MM.1S (cell line): ENCODE data around the gene PGM3.

ENCODE experiments used
- DNase-seq: peaks from one replicate; pipeline ENCODE4 v3.0.0-alpha.2; 2015
- H2AFZ ChIP-seq: fragments of 300-600 bp; sonication (generic); 2 replicates; pipeline ENCODE4 v1.6.0; 2016; ENCODE audit warnings: antibody characterized with exemption, low read length
- H3F3A ChIP-seq: fragments of 300-600 bp; sonication (generic); 2 replicates; pipeline ENCODE4 v1.6.1; 2016; ENCODE audit warnings: mild to moderate bottlenecking, antibody characterized with exemption, low read length, moderate library complexity, mixed read lengths; ENCODE audit not compliant: insufficient read depth
- H3K27ac ChIP-seq: fragments of 300-600 bp; sonication (generic); 2 replicates; pipeline ENCODE4 v1.5.1; 2016; ENCODE audit warnings: mild to moderate bottlenecking, low read length
- H3K27me3 ChIP-seq: fragments of 300-600 bp; sonication (generic); replicated peaks from 2 replicates; pipeline ENCODE4 v1.6.0; 2016; ENCODE audit warnings: low read length; ENCODE audit not compliant: insufficient read depth
- H3K36me3 ChIP-seq: fragments of 300-600 bp; sonication (generic); replicated peaks from 2 replicates; pipeline ENCODE4 v1.6.1; 2016; ENCODE audit warnings: mild to moderate bottlenecking, low read length, mixed read lengths; ENCODE audit not compliant: insufficient read depth
- H3K4me1 ChIP-seq: fragments of 300-600 bp; sonication (generic); 2 replicates; pipeline ENCODE4 v1.6.1; 2016; ENCODE audit warnings: low read length, mixed read lengths
- H3K4me2 ChIP-seq: fragments of 300-600 bp; sonication (generic); 2 replicates; pipeline ENCODE4 v1.6.0; 2016; ENCODE audit warnings: low read depth, low read length
- H3K4me3 ChIP-seq: fragments of 300-600 bp; sonication (generic); 2 replicates; pipeline ENCODE4 v1.5.1; 2016; ENCODE audit warnings: low read length, mixed read lengths
- H3K79me2 ChIP-seq: fragments of 300-600 bp; sonication (generic); 2 replicates; pipeline ENCODE4 v1.6.1; 2016; ENCODE audit warnings: mixed run types, low read length, mixed read lengths
- H3K9ac ChIP-seq: fragments of 300-600 bp; sonication (generic); 2 replicates; pipeline ENCODE4 v1.6.1; 2016; ENCODE audit warnings: low read length, mixed read lengths
- H3K9me2 ChIP-seq: fragments of 300-600 bp; sonication (generic); replicated peaks from 2 replicates; pipeline ENCODE4 v1.6.1; 2016; ENCODE audit warnings: mild to moderate bottlenecking, low read length, mixed read lengths; ENCODE audit not compliant: insufficient read depth
- H3K9me3 ChIP-seq: fragments of 300-600 bp; sonication (generic); replicated peaks from 2 replicates; pipeline ENCODE4 v1.6.1; 2016; ENCODE audit warnings: mild to moderate bottlenecking, low read length, mixed read lengths; ENCODE audit not compliant: insufficient read depth
- H4K20me1 ChIP-seq: fragments of 300-600 bp; sonication (generic); 2 replicates; pipeline ENCODE4 v1.6.1; 2016; ENCODE audit warnings: mild to moderate bottlenecking, low read length, moderate library complexity, mixed read lengths; ENCODE audit not compliant: insufficient read depth
- EZH2 ChIP-seq: fragments of 300-600 bp; sonication (generic); optimal IDR thresholded peaks from 2 replicates; pipeline ENCODE3; 2017; ENCODE audit warnings: low read depth, mild to moderate bottlenecking, antibody characterized with exemption, low read length, mixed read lengths
- EZH2phosphoT487 ChIP-seq: fragments of 300-600 bp; sonication (generic); IDR thresholded peaks from 2 replicates; pipeline ENCODE4 v1.6.1; 2018; ENCODE audit warnings: antibody characterized with exemption, low read length
- TF ChIP-seq, protein P1 (sequence below): fragments of 300-600 bp; sonication (generic); IDR thresholded peaks from 2 replicates; pipeline ENCODE4 v1.5.1; 2016; ENCODE audit warnings: antibody characterized with exemption, low read length, mixed read lengths

The PGM3 gene

DNA sequence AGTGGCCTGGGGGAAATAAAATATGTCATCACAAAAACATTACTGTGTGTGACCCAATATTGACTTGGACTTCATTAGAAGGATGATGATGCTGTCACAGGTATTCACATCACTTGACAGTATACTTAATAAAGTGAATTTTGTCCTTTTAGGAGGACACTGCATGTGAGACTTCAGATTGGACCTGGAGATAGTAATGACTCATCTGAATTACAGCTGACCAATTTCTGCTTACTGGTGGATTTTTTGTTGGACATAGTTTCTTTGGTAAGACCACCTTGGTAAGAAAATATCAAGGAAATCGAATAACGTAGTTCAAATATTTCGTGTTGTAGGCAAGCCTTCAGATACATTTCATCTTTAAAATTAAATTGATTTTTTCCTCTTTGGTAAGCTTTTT, 68.5 kb downstream of the PGM3 start:
- Histone ChIP-seq H3K4me3 (no peak overlapping the region), H3K9me3 (no peaks in the 10 kb centered on the region), H3K36me3 (peaks cover 10% of the 10 kb centered on the region), H3K27ac (no peak overlapping the region), H3K79me2 (no peaks in the 10 kb centered on the region), H2AFZ (no peak overlapping the region), H3K9me2 (no peaks in the 10 kb centered on the region), H3K4me2 (no peak overlapping the region), H4K20me1 (no peaks in the 10 kb centered on the region), H3K4me1 (no peaks in the 10 kb centered on the region), H3K9ac (no peak overlapping the region), H3F3A (no peaks in the 10 kb centered on the region), H3K27me3 (no peaks in the 10 kb centered on the region)
- TF ChIP-seq, protein P1, sequence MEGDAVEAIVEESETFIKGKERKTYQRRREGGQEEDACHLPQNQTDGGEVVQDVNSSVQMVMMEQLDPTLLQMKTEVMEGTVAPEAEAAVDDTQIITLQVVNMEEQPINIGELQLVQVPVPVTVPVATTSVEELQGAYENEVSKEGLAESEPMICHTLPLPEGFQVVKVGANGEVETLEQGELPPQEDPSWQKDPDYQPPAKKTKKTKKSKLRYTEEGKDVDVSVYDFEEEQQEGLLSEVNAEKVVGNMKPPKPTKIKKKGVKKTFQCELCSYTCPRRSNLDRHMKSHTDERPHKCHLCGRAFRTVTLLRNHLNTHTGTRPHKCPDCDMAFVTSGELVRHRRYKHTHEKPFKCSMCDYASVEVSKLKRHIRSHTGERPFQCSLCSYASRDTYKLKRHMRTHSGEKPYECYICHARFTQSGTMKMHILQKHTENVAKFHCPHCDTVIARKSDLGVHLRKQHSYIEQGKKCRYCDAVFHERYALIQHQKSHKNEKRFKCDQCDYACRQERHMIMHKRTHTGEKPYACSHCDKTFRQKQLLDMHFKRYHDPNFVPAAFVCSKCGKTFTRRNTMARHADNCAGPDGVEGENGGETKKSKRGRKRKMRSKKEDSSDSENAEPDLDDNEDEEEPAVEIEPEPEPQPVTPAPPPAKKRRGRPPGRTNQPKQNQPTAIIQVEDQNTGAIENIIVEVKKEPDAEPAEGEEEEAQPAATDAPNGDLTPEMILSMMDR: no peak
- TF ChIP-seq EZH2 (no peak), EZH2phosphoT487 (no peak)
- no peak for DNase-seq

DNA sequence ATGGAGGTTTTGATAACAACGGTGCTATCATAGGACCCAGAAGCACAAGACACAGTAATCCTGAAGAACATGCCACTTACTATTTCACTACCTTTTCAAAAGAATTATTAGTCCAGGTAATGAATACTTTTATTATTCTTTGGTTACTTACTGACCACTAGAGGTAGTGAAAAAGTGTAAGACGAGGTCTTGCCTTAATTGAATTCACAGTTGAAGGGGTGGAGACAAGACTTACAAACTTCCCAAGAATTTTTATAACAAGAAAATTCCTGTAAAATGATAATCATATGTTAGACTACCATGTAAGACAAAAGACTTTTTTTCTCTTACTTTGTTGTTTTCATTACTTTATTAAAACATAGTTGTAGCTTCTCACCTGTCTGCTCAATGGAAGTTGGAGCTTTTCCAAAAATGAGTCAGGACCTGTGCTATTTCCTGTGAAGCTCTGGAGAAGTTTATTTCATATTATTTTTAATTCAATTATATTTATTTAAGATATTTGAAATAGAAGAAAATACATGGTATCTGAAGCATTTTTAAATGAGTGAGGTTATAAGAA, 73.2 kb downstream of the PGM3 start:
- Histone ChIP-seq H3K4me3 (no peak overlapping the region), H3K27me3 (no peaks in the 10 kb centered on the region), H3K79me2 (no peaks in the 10 kb centered on the region), H3K4me1 (no peaks in the 10 kb centered on the region), H3K4me2 (no peak overlapping the region), H3F3A (no peaks in the 10 kb centered on the region), H3K9me2 (no peaks in the 10 kb centered on the region), H3K9me3 (no peaks in the 10 kb centered on the region), H2AFZ (no peak overlapping the region), H3K27ac (no peak overlapping the region), H3K36me3 (no peaks in the 10 kb centered on the region), H4K20me1 (no peaks in the 10 kb centered on the region), H3K9ac (no peak overlapping the region)
- no peak for DNase-seq
- TF ChIP-seq, protein P1: no peak
- TF ChIP-seq EZH2phosphoT487 (no peak), EZH2 (no peak)

DNA sequence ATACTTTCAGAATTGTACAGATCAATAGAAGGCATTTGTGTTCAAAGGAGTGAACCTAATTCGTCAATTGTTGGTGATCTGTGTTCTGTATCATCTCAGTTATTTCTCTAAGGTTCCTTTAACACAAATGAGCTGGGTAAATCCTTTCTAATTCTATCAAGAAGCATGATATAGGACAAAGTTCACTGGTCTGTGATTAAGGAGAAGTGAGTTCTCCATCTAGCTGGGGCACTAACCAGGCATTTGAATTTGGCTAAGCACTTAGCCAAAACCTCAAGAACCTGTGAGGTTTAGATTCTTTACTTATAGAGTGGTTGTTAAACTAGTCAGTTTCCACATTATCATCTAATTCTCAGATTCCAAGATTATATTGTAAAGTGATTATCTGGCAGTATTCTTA, 75.3 kb downstream of the PGM3 start:
- no peaks in the 10 kb centered on the region for H3K4me1 ChIP-seq
- no peaks in the 10 kb centered on the region for H4K20me1 ChIP-seq
- H3K9ac ChIP-seq: no peak overlapping the region
- H3K9me3 ChIP-seq: no peaks in the 10 kb centered on the region
- H2AFZ ChIP-seq: no peak overlapping the region
- H3K27me3 ChIP-seq: no peaks in the 10 kb centered on the region
- DNase-seq: no peak
- no peaks in the 10 kb centered on the region for H3K9me2 ChIP-seq
- no peak overlapping the region for H3K27ac ChIP-seq
- no peak overlapping the region for H3K4me2 ChIP-seq
- no peaks in the 10 kb centered on the region for H3K79me2 ChIP-seq
- H3K36me3 ChIP-seq: no peaks in the 10 kb centered on the region
- TF ChIP-seq, protein P1: no peak
- TF ChIP-seq EZH2 (no peak), EZH2phosphoT487 (no peak)
- H3F3A ChIP-seq: no peaks in the 10 kb centered on the region
- H3K4me3 ChIP-seq: no peak overlapping the region
